ENCODE data around the gene CMTM6.
A peak's percentile ranks its signal among the peaks of the same experiment; 100 is the strongest.
"Not testable (repeated sequence)": the region's sequence is repeated elsewhere in the genome, so short reads cannot be mapped to it uniquely, and the experiment has no call there.

Gene CMTM6

GRCh38 chr3:32498992-32499391 lies 3.7 kb downstream of the CMTM6 start:
- DNase-seq: no peak

GRCh38 chr3:32498252-32498651 lies 4.4 kb downstream of the CMTM6 start:
- DNase-seq: no peak

- no peak for DNase-seq
Observed at GRCh38 chr3:32495609-32496008, 7.0 kb downstream of the CMTM6 start.

- no peak for DNase-seq
Observed at GRCh38 chr3:32495085-32495484, 7.6 kb downstream of the CMTM6 start.

- DNase-seq: no peak
Observed at GRCh38 chr3:32493437-32494414, 8.9 kb downstream of the CMTM6 start.

GRCh38 chr3:32492684-32493436 lies 9.8 kb downstream of the CMTM6 start:
- DNase-seq: no peak

- no peak for DNase-seq
Observed at GRCh38 chr3:32488474-32489008, 14.1 kb downstream of the CMTM6 start.

- DNase-seq: no peak
Observed at GRCh38 chr3:32487781-32488473, 14.7 kb downstream of the CMTM6 start.

DNA sequence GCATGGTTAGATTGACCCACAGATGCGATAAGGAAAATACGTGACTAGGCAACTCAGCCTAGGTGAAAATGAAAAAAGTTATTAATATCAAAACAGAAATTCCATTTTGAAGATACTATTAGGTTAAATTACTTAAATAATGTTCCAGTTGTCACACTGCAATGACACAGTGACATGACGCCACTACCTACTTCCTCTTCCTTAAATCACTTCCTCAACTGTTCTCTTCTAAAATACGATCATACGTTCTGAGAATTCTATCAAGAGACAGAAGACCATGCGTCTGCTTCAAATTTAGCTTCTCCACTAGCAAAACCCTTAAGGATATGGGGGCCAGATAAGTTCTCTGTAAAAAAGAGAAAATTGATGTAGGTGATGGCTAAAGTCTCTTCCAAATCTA lies 18.2 kb downstream of the CMTM6 start:
- no peak for DNase-seq

GRCh38 chr3:32483772-32484171 lies 18.9 kb downstream of the CMTM6 start:
- no peak for DNase-seq

DNA sequence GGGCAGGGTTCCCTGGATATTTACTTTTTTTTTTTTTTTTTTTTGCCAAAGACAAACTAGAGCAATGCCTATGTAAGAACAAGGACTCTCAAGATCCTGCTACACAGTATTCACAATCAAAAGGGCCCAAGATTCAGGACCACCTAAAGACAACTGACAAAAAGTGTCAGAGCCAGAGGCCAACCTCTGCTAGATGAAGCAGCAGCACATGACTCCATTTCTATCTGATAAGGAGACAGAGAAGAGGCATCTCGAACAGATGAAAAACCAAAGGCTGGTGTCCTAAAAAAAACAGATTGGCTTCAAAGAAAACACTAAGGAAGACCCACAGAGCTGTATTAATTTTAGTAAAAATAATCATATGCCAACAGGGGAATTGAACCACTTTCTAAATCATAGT lies 20.0 kb downstream of the CMTM6 start:
- no peak for DNase-seq

DNA sequence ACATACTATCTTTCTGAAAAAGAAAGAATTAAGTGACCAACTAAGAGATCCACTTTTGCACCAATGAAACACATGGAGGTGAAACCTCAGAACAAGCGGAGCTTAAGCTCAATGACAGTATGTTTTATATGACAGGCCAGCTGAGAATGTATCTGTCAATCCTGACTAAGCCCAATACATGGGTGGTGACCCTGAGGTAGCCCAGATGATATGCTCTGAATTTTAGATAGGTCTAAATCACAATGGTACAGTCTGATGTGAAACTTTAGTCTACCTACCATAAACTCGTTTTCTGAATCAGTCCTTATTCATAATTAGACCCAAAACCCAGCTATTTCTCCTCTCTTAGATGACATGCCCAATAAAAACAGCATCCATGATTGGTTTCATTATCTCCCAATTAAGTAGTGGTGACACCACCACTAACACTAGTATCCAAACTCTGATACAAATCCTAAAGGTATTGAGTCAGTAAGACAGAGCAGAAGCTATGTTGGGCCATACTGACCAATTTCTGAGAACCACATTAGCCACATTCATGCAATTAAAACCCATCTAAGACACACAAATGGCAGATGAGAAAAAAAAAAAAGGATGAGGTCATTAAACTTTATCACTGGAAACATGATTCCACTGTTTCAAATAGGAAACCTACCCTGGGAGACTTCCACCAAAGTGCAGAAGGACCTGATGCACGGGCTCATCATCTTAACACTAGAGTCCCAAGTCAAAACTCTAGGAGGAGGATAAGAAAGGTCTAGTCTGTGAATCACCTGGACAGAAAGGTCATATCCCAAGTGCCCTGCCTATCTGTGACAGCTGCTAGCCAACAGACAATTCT lies 20.6 kb downstream of the CMTM6 start:
- DNase-seq: no peak

GRCh38 chr3:32480604-32481003 lies 22.0 kb downstream of the CMTM6 start:
- no peak for DNase-seq

- no peak for DNase-seq
Observed at GRCh38 chr3:32474201-32474600, 28.5 kb downstream of the CMTM6 start.

- not testable (repeated sequence) for DNase-seq
Observed at GRCh38 chr3:32472151-32472550, 30.5 kb downstream of the CMTM6 start.

GRCh38 chr3:32471246-32471645 lies 31.4 kb downstream of the CMTM6 start:
- DNase-seq: no peak

DNA sequence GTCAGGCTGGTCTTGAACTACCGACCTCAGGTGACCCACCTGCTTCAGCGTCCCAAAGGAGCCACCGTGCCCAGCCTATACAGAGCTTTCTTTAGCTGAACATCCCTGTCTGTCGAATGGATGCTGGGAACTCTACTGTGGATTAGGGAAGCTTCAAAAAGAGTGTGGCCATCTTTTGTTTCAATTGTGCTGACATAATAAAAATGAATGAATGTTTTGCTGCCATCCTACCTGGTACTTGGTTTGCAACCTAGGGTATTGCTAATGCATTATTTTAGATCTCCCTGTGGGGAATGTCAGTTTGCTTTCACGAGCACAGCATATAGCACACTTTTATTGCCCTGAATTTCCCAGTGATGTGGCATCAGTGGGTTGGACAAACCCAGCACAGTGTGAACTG lies 32.3 kb downstream of the CMTM6 start:
- DNase-seq: no peak

GRCh38 chr3:32469151-32469874 lies 33.3 kb downstream of the CMTM6 start:
- no peak for DNase-seq

- DNase-seq: peak; percentile 95
Observed at GRCh38 chr3:32467333-32468070, 35.1 kb downstream of the CMTM6 start.

DNA sequence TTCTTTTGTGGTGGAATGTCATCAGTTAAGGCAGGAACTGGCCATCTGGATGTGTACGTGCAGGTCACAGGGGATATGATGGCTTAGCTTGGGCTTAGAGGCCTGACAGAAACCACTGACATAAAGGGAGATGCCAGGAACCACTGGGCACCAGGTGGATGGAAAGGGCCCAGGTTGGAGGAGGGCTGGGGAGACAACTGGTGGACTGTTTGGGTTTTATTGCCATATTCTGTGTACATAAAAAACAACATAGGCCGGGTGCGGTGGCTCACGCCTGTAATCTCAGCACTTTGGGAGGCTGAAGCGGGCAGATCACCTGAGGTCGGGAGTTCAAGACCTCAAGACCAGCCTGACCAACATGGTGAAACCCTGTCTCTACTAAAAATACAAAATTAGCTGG lies 35.8 kb downstream of the CMTM6 start:
- DNase-seq: not testable (repeated sequence)

- not testable (repeated sequence) for DNase-seq
Observed at GRCh38 chr3:32464726-32465125, 37.9 kb downstream of the CMTM6 start.
